HEK293 (cell line): Measurements from ENCODE around the gene TTC33.
A peak's percentile ranks its signal among the peaks of the same experiment; 100 is the strongest.

Experiments
- BCL11A ChIP-seq: fragments of 450-650 bp; formaldehyde crosslinking; IDR thresholded peaks from 2 replicates; pipeline ENCODE4 v1.5.1; 2016; ENCODE audit warnings: low read depth, missing biosample characterization, missing genetic modification characterization
- GLIS1 ChIP-seq: fragments of 450-650 bp; formaldehyde crosslinking; IDR thresholded peaks from 2 replicates; pipeline ENCODE4 v1.5.1; 2016; ENCODE audit warnings: missing biosample characterization, missing genetic modification characterization
- HOXA7 ChIP-seq: sonication (generic); formaldehyde crosslinking; IDR thresholded peaks from 2 replicates; pipeline ENCODE4 v1.8.1; 2022; ENCODE audit warnings: missing genetic modification reagents, borderline replicate concordance
- HOXD13 ChIP-seq: sonication (generic); formaldehyde crosslinking; IDR thresholded peaks from 2 replicates; pipeline ENCODE4 v1.8.0; 2022; ENCODE audit warnings: missing genetic modification reagents, borderline replicate concordance
- KLF8 ChIP-seq: fragments of 450-650 bp; formaldehyde crosslinking; IDR thresholded peaks from 2 replicates; pipeline ENCODE4 v1.5.1; 2016; ENCODE audit warnings: missing biosample characterization, missing genetic modification characterization
- MEIS1 ChIP-seq: sonication (generic); formaldehyde crosslinking; IDR thresholded peaks from 2 replicates; pipeline ENCODE4 v1.8.1; 2022; ENCODE audit warnings: missing genetic modification reagents, mild to moderate bottlenecking, borderline replicate concordance
- SCRT2 ChIP-seq: fragments of 450-650 bp; formaldehyde crosslinking; IDR thresholded peaks from 2 replicates; pipeline ENCODE4 v1.5.1; 2016; ENCODE audit warnings: missing biosample characterization, missing genetic modification characterization
- SP2 ChIP-seq: fragments of 450-650 bp; formaldehyde crosslinking; IDR thresholded peaks from 2 replicates; pipeline ENCODE4 v1.5.1; 2016; ENCODE audit warnings: missing biosample characterization, missing genetic modification characterization
- ZFP3 ChIP-seq: fragments of 450-650 bp; formaldehyde crosslinking; IDR thresholded peaks from 2 replicates; pipeline ENCODE4 v1.5.1; 2016; ENCODE audit warnings: low read depth, missing biosample characterization, missing genetic modification characterization
- ZIC2 ChIP-seq: fragments of 450-650 bp; formaldehyde crosslinking; IDR thresholded peaks from 2 replicates; pipeline ENCODE4 v1.5.1; 2016; ENCODE audit warnings: missing biosample characterization, missing genetic modification characterization
- ZNF10 ChIP-seq: fragments of 450-650 bp; formaldehyde crosslinking; IDR thresholded peaks from 2 replicates; pipeline ENCODE4 v1.5.1; 2017; ENCODE audit warnings: missing biosample characterization, missing genetic modification characterization
- ZNF133 ChIP-seq: fragments of 450-650 bp; formaldehyde crosslinking; IDR thresholded peaks from 2 replicates; pipeline ENCODE4 v1.5.1; 2016; ENCODE audit warnings: missing biosample characterization, missing genetic modification characterization
- ZNF19 ChIP-seq: fragments of 450-650 bp; formaldehyde crosslinking; IDR thresholded peaks from 2 replicates; pipeline ENCODE4; 2016; ENCODE audit warnings: missing biosample characterization, missing genetic modification characterization, low read depth
- ZNF221 ChIP-seq: fragments of 450-650 bp; formaldehyde crosslinking; IDR thresholded peaks from 2 replicates; pipeline ENCODE4 v1.5.1; 2017; ENCODE audit warnings: missing biosample characterization, missing genetic modification characterization, borderline replicate concordance
- ZNF24 ChIP-seq: fragments of 450-650 bp; formaldehyde crosslinking; IDR thresholded peaks from 2 replicates; pipeline ENCODE4 v1.5.1; 2016; ENCODE audit warnings: missing biosample characterization, missing genetic modification characterization
- ZNF350 ChIP-seq: fragments of 450-650 bp; formaldehyde crosslinking; IDR thresholded peaks from 2 replicates; pipeline ENCODE4 v1.5.0; 2017; ENCODE audit warnings: missing biosample characterization, mild to moderate bottlenecking, missing genetic modification characterization
- ZNF521 ChIP-seq: fragments of 450-650 bp; formaldehyde crosslinking; IDR thresholded peaks from 2 replicates; pipeline ENCODE4 v1.5.1; 2017; ENCODE audit warnings: missing biosample characterization, mild to moderate bottlenecking, missing genetic modification characterization
- ZNF560 ChIP-seq: fragments of 450-650 bp; formaldehyde crosslinking; IDR thresholded peaks from 2 replicates; pipeline ENCODE4 v1.5.1; 2017; ENCODE audit warnings: missing biosample characterization, missing genetic modification characterization, borderline replicate concordance
- ZNF785 ChIP-seq: fragments of 450-650 bp; formaldehyde crosslinking; IDR thresholded peaks from 2 replicates; pipeline ENCODE4 v1.5.1; 2016; ENCODE audit warnings: missing biosample characterization, missing genetic modification characterization
- TF ChIP-seq, protein P1 (sequence below): fragments of 450-650 bp; formaldehyde crosslinking; IDR thresholded peaks from 2 replicates; pipeline ENCODE4 v1.5.1; 2016; ENCODE audit warnings: missing biosample characterization, missing genetic modification characterization
- TF ChIP-seq, protein P2 (sequence below): fragments of 450-650 bp; formaldehyde crosslinking; IDR thresholded peaks from 2 replicates; pipeline ENCODE4 v1.5.1; 2016; ENCODE audit warnings: missing biosample characterization, missing genetic modification characterization, borderline replicate concordance
- TF ChIP-seq, protein P3 (sequence below): fragments of 450-650 bp; formaldehyde crosslinking; IDR thresholded peaks from 2 replicates; pipeline ENCODE4 v1.5.1; 2016; ENCODE audit warnings: missing biosample characterization, missing genetic modification characterization
- TF ChIP-seq, protein P4 (sequence below): fragments of 450-650 bp; formaldehyde crosslinking; IDR thresholded peaks from 2 replicates; pipeline ENCODE4 v1.5.1; 2016; ENCODE audit warnings: missing biosample characterization, missing genetic modification characterization, low read depth
- TF ChIP-seq, protein P5 (sequence below): fragments of 450-650 bp; formaldehyde crosslinking; IDR thresholded peaks from 2 replicates; pipeline ENCODE4 v1.5.1; 2016; ENCODE audit warnings: missing biosample characterization, missing genetic modification characterization

The TTC33 gene

DNA sequence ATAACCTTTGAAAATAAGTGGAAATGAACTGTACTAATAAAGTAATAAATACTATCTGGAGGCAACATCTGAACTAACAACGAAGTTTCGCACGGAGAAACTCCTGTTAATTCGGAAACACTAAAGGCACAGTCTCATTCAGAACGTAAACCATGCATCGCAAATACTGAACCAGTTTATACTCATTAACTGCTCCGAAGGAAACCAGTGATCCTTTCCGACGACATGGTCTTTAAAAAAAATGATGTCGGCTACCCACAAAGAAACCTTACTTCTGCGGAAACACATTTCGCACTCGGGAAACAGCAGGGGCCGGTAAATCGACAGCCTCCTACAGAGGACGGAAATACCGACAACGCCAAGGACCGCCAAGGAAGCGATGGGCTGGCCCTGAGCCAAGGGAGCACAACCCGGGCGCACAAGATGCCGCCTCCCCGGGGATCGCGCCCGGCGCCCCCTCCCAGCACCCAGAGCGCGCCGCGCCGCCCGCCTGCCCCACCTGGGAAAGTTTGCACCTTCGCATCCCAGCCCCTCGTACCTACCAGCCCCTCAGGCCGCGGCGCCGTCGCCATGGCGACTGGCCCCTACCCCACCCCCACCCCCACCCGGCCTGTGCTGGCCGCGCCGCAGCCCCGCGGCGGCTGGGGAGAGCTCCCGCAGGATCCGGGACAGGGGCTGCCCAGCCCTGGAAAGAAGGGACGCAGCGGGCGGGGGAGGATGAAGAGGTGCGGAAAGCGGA is 41.7 kb upstream of the TTC33 start (continued):
- TF ChIP-seq, protein P1, sequence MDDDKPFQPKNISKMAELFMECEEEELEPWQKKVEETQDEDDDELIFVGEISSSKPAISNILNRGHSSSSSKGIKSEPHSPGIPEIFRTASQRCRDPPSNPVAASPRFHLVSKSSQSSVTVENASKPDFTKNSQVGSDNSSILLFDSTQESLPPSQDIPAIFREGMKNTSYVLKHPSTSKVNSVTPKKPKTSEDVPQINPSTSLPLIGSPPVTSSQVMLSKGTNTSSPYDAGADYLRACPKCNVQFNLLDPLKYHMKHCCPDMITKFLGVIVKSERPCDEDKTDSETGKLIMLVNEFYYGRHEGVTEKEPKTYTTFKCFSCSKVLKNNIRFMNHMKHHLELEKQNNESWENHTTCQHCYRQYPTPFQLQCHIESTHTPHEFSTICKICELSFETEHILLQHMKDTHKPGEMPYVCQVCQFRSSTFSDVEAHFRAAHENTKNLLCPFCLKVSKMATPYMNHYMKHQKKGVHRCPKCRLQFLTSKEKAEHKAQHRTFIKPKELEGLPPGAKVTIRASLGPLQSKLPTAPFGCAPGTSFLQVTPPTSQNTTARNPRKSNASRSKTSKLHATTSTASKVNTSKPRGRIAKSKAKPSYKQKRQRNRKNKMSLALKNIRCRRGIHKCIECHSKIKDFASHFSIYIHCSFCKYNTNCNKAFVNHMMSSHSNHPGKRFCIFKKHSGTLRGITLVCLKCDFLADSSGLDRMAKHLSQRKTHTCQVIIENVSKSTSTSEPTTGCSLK (tag by site-specific recombination) = no peak
- TF ChIP-seq ZNF785 (tag by site-specific recombination) (no peak), ZNF350 (no peak), ZFP3 (no peak), ZNF24 (no peak), KLF8 (tag by site-specific recombination) (peak; percentile 75), ZNF521 (tag by site-specific recombination) (no peak), ZNF560 (tag by site-specific recombination) (no peak), SP2 (peak; percentile 59), ZNF221 (tag by site-specific recombination) (no peak), ZIC2 (tag by site-specific recombination) (peak; percentile 94; the same call in 1 of the 2 replicates), BCL11A (tag by site-specific recombination) (no peak), ZNF133 (tag by site-specific recombination) (no peak), HOXD13 (CRISPR knock-in tag) (no peak), ZNF10 (no peak), ZNF19 (no peak), GLIS1 (peak; percentile 82), SCRT2 (tag by site-specific recombination) (no peak), HOXA7 (CRISPR knock-in tag) (no peak), MEIS1 (CRISPR knock-in tag) (no peak)
- TF ChIP-seq, protein P2, sequence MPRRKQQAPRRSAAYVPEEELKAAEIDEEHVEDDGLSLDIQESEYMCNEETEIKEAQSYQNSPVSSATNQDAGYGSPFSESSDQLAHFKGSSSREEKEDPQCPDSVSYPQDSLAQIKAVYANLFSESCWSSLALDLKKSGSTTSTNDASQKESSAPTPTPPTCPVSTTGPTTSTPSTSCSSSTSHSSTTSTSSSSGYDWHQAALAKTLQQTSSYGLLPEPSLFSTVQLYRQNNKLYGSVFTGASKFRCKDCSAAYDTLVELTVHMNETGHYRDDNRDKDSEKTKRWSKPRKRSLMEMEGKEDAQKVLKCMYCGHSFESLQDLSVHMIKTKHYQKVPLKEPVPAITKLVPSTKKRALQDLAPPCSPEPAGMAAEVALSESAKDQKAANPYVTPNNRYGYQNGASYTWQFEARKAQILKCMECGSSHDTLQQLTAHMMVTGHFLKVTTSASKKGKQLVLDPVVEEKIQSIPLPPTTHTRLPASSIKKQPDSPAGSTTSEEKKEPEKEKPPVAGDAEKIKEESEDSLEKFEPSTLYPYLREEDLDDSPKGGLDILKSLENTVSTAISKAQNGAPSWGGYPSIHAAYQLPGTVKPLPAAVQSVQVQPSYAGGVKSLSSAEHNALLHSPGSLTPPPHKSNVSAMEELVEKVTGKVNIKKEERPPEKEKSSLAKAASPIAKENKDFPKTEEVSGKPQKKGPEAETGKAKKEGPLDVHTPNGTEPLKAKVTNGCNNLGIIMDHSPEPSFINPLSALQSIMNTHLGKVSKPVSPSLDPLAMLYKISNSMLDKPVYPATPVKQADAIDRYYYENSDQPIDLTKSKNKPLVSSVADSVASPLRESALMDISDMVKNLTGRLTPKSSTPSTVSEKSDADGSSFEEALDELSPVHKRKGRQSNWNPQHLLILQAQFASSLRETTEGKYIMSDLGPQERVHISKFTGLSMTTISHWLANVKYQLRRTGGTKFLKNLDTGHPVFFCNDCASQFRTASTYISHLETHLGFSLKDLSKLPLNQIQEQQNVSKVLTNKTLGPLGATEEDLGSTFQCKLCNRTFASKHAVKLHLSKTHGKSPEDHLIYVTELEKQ (tag by site-specific recombination) = no peak
- TF ChIP-seq, protein P3, sequence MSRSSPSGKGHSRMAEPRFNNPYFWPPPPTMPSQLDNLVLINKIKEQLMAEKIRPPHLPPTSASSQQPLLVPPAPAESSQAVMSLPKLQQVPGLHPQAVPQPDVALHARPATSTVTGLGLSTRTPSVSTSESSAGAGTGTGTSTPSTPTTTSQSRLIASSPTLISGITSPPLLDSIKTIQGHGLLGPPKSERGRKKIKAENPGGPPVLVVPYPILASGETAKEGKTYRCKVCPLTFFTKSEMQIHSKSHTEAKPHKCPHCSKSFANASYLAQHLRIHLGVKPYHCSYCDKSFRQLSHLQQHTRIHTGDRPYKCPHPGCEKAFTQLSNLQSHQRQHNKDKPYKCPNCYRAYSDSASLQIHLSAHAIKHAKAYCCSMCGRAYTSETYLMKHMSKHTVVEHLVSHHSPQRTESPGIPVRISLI (tag by site-specific recombination) = no peak
- TF ChIP-seq, protein P4, sequence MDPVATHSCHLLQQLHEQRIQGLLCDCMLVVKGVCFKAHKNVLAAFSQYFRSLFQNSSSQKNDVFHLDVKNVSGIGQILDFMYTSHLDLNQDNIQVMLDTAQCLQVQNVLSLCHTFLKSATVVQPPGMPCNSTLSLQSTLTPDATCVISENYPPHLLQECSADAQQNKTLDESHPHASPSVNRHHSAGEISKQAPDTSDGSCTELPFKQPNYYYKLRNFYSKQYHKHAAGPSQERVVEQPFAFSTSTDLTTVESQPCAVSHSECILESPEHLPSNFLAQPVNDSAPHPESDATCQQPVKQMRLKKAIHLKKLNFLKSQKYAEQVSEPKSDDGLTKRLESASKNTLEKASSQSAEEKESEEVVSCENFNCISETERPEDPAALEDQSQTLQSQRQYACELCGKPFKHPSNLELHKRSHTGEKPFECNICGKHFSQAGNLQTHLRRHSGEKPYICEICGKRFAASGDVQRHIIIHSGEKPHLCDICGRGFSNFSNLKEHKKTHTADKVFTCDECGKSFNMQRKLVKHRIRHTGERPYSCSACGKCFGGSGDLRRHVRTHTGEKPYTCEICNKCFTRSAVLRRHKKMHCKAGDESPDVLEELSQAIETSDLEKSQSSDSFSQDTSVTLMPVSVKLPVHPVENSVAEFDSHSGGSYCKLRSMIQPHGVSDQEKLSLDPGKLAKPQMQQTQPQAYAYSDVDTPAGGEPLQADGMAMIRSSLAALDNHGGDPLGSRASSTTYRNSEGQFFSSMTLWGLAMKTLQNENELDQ (tag by site-specific recombination) = no peak
- TF ChIP-seq, protein P5, sequence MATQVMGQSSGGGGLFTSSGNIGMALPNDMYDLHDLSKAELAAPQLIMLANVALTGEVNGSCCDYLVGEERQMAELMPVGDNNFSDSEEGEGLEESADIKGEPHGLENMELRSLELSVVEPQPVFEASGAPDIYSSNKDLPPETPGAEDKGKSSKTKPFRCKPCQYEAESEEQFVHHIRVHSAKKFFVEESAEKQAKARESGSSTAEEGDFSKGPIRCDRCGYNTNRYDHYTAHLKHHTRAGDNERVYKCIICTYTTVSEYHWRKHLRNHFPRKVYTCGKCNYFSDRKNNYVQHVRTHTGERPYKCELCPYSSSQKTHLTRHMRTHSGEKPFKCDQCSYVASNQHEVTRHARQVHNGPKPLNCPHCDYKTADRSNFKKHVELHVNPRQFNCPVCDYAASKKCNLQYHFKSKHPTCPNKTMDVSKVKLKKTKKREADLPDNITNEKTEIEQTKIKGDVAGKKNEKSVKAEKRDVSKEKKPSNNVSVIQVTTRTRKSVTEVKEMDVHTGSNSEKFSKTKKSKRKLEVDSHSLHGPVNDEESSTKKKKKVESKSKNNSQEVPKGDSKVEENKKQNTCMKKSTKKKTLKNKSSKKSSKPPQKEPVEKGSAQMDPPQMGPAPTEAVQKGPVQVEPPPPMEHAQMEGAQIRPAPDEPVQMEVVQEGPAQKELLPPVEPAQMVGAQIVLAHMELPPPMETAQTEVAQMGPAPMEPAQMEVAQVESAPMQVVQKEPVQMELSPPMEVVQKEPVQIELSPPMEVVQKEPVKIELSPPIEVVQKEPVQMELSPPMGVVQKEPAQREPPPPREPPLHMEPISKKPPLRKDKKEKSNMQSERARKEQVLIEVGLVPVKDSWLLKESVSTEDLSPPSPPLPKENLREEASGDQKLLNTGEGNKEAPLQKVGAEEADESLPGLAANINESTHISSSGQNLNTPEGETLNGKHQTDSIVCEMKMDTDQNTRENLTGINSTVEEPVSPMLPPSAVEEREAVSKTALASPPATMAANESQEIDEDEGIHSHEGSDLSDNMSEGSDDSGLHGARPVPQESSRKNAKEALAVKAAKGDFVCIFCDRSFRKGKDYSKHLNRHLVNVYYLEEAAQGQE (tag by site-specific recombination) = peak; percentile 14; the same call in 1 of the 2 replicates
